GM23338 (cell line): ENCODE data around the gene SYNDIG1L. TPM values are rescaled to one million over a fixed set of nuclear protein-coding genes. Genes with fewer than 3 reads are reported as not detected.

Experiments
- ATAC-seq: fragments of 200-7000 bp; cut with Tn5 transposase; 3 replicates; pipeline ENCODE4 v1.9.1; 2020
- DNase-seq: peaks from one replicate; pipeline ENCODE4 v3.0.0-alpha.2; 2015; ENCODE audit warnings: low spot score
- H2AFZ ChIP-seq: fragments of 200-600 bp; sonication (generic); 2 replicates; pipeline ENCODE4 v1.8.0; 2016; ENCODE audit warnings: antibody characterized with exemption, mild to moderate bottlenecking, moderate library complexity
- H3F3A ChIP-seq: fragments of 200-600 bp; sonication (generic); replicated peaks from 2 replicates; pipeline ENCODE4 v1.8.0; 2017; ENCODE audit warnings: antibody characterized with exemption, mixed run types, low read depth
- H3K27ac ChIP-seq: fragments of 200-600 bp; sonication (generic); 2 replicates; pipeline ENCODE4 v1.6.1; 2016; ENCODE audit warnings: low read depth
- H3K27me3 ChIP-seq: fragments of 200-600 bp; sonication (generic); 2 replicates; pipeline ENCODE4 v1.8.0; 2016; ENCODE audit warnings: mild to moderate bottlenecking, mixed run types, moderate library complexity; ENCODE audit not compliant: insufficient read depth
- H3K36me3 ChIP-seq: fragments of 200-600 bp; sonication (generic); 2 replicates; pipeline ENCODE4 v1.8.0; 2016; ENCODE audit warnings: mild to moderate bottlenecking; ENCODE audit not compliant: insufficient read depth
- H3K4me1 ChIP-seq: fragments of 200-600 bp; sonication (generic); 2 replicates; pipeline ENCODE4 v1.8.0; 2016; ENCODE audit warnings: mild to moderate bottlenecking, moderate library complexity; ENCODE audit not compliant: insufficient read depth
- H3K4me2 ChIP-seq: fragments of 200-600 bp; sonication (generic); 2 replicates; pipeline ENCODE4 v1.7.1; 2017; ENCODE audit warnings: mixed run types
- H3K4me3 ChIP-seq: fragments of 200-600 bp; sonication (generic); 2 replicates; pipeline ENCODE4 v1.6.1; 2016; ENCODE audit warnings: mixed run types
- H3K79me2 ChIP-seq: fragments of 200-600 bp; sonication (generic); replicated peaks from 2 replicates; pipeline ENCODE4 v1.8.0; 2017; ENCODE audit warnings: mild to moderate bottlenecking; ENCODE audit not compliant: insufficient read depth
- H3K9me2 ChIP-seq: fragments of 200-600 bp; sonication (generic); 2 replicates; pipeline ENCODE4 v1.8.0; 2017; ENCODE audit not compliant: insufficient read depth
- H4K20me1 ChIP-seq: fragments of 200-600 bp; sonication (generic); replicated peaks from 2 replicates; pipeline ENCODE4 v1.8.0; 2017; ENCODE audit warnings: mild to moderate bottlenecking; ENCODE audit not compliant: insufficient read depth
- H3K27ac Mint-ChIP-seq: 2 replicates; pipeline ENCODE4 v1.8.0; 2020; ENCODE audit warnings: inconsistent platforms, mild to moderate bottlenecking, moderate library complexity, mixed read lengths
- H3K27me3 Mint-ChIP-seq: 3 replicates; pipeline ENCODE4 v1.8.0; 2022; ENCODE audit warnings: low read depth, mild to moderate bottlenecking, moderate library complexity, mixed read lengths, inconsistent platforms; ENCODE audit not compliant: insufficient read depth, poor library complexity
- H3K36me3 Mint-ChIP-seq: 3 replicates; pipeline ENCODE4 v1.8.0; 2021; ENCODE audit warnings: low read depth, mild to moderate bottlenecking, inconsistent platforms, moderate library complexity, mixed read lengths
- H3K4me1 Mint-ChIP-seq: 3 replicates; pipeline ENCODE4 v1.8.0; 2020; ENCODE audit warnings: mild to moderate bottlenecking, inconsistent platforms, mixed read lengths
- H3K4me3 Mint-ChIP-seq: 3 replicates; pipeline ENCODE4 v1.8.0; 2021; ENCODE audit warnings: moderate library complexity, mild to moderate bottlenecking, inconsistent platforms, mixed read lengths
- H3K9me3 Mint-ChIP-seq: 3 replicates; pipeline ENCODE4 v1.8.0; 2020; ENCODE audit warnings: moderate library complexity, mild to moderate bottlenecking, inconsistent platforms, mixed read lengths
- ETS1 ChIP-seq: IDR thresholded peaks from 2 replicates; pipeline ENCODE4 v1.6.1; 2016; ENCODE audit warnings: antibody characterized with exemption
- EZH2phosphoT487 ChIP-seq: fragments of 200-600 bp; sonication (generic); IDR thresholded peaks from one replicate; pipeline ENCODE4 v1.8.1; 2018; ENCODE audit warnings: antibody characterized with exemption; ENCODE audit not compliant: unreplicated experiment
- NANOG ChIP-seq: IDR thresholded peaks from 2 replicates; pipeline ENCODE4 v1.6.1; 2016; ENCODE audit warnings: antibody characterized with exemption, borderline replicate concordance
- ZNF462 ChIP-seq: fragments of 250-450 bp; sonication (Bioruptor Pico); IDR thresholded peaks from 2 replicates; pipeline ENCODE4 v1.5.0; 2020; ENCODE audit warnings: mild to moderate bottlenecking, moderate library complexity
- polyA plus RNA-seq: library from polyadenylated mRNA; unstranded; fragments of >200 nt; fragmentation: Nextera tagmentation; extraction: Ambion mirVana; gene quantifications from 2 replicates; pipeline ENCODE4 v1.2.1, GENCODE V29; 2016
- total RNA-seq: library from RNA; depleted of rRNA; stranded (reverse); fragments of >200 nt; shearing (Covaris generic); gene quantifications from 2 replicates; pipeline ENCODE4 v1.2.3, GENCODE V29; 2014
- TF ChIP-seq, protein P1 (sequence below), 2 experiments: fragments of 200-600 bp in 1 of 2; sonication (generic) in 1 of 2; conservative IDR thresholded peaks; 2 replicates each; pipeline versions ENCODE4 v1.5.1 to v1.6.1; 2016 to 2017; ENCODE audit warnings: antibody characterized with exemption in 2 of 2, low read depth in 2 of 2, mild to moderate bottlenecking in 2 of 2, moderate library complexity in 1 of 2

The SYNDIG1L gene
- total and polyA plus RNA-seq, 2 experiments from 2014 or later, result 0.65 to 2.1 TPM

GRCh38 chr14:74358176-74358829 lies 67.7 kb downstream of the SYNDIG1L start (continued):
- TF ChIP-seq ZNF462 (CRISPR knock-in tag) (no peak), ETS1 (no peak)

DNA sequence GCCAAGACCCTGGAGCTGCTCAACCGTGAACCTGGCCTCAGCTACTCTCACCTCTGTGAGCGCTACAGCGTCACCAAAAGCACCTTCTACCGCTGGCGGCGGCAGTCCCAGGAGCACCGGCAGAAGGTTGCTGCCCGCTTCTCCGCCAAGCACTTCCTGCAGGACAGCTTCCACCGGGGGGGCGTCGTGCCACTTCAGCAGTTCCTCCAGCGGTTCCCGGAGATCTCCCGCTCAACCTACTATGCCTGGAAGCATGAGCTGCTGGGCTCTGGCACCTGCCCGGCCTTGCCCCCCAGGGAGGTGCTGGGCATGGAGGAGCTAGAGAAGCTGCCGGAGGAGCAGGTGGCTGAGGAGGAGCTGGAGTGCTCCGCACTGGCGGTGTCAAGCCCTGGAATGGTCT lies 68.4 kb downstream of the SYNDIG1L start:
- H3K9me2 ChIP-seq, result no peaks in the 10 kb centered on the region
- H3K36me3 Mint-ChIP-seq, result peaks cover 76% of the 10 kb centered on the region
- no peak overlapping the region for H3K4me3 ChIP-seq
- peaks cover 25% of the 10 kb centered on the region for H3K4me1 ChIP-seq
- peaks cover 84% of the 10 kb centered on the region for H4K20me1 ChIP-seq
- DNase-seq (no peak), ATAC-seq (no peak)
- no peak overlapping the region; the same call in 2 of the 3 replicates for H3K4me3 Mint-ChIP-seq
- H3F3A ChIP-seq, result peaks cover 57% of the 10 kb centered on the region
- H3K4me1 Mint-ChIP-seq, result peaks cover 59% of the 10 kb centered on the region
- 0 out of 2 replicates have a peak overlapping the region, but pooled peaks have one; percentile 26 for H3K27ac ChIP-seq
- H3K4me2 ChIP-seq, result no peak overlapping the region
- H3K9me3 Mint-ChIP-seq, result no peaks in the 10 kb centered on the region
- no peak overlapping the region for H2AFZ ChIP-seq
- H3K27me3 ChIP-seq, result no peaks in the 10 kb centered on the region
- peaks cover 86% of the 10 kb centered on the region for H3K79me2 ChIP-seq
- H3K36me3 ChIP-seq, result peaks cover 16% of the 10 kb centered on the region; the same call in 1 of the 2 replicates
- peaks cover 18% of the 10 kb centered on the region for H3K27me3 Mint-ChIP-seq
- H3K27ac Mint-ChIP-seq, result peak overlapping the region; percentile 3; the same call in 1 of the 2 replicates
- TF ChIP-seq NANOG (no peak), ZNF462 (CRISPR knock-in tag) (no peak), EZH2phosphoT487 (no peak)
- TF ChIP-seq, protein P1, sequence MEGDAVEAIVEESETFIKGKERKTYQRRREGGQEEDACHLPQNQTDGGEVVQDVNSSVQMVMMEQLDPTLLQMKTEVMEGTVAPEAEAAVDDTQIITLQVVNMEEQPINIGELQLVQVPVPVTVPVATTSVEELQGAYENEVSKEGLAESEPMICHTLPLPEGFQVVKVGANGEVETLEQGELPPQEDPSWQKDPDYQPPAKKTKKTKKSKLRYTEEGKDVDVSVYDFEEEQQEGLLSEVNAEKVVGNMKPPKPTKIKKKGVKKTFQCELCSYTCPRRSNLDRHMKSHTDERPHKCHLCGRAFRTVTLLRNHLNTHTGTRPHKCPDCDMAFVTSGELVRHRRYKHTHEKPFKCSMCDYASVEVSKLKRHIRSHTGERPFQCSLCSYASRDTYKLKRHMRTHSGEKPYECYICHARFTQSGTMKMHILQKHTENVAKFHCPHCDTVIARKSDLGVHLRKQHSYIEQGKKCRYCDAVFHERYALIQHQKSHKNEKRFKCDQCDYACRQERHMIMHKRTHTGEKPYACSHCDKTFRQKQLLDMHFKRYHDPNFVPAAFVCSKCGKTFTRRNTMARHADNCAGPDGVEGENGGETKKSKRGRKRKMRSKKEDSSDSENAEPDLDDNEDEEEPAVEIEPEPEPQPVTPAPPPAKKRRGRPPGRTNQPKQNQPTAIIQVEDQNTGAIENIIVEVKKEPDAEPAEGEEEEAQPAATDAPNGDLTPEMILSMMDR (conservative IDR thresholded peaks at IDR 0.05; ENCODE audit: low read depth in 2 of 2), result no peak
